SH-SY5Y (cell line): Measurements from ENCODE around the gene ARHGAP42.

Experiments
- GATA2 ChIP-seq: IDR thresholded peaks from 2 replicates; pipeline ENCODE4 v1.6.1; 2011; ENCODE audit warnings: mild to moderate bottlenecking, low read depth, low read length
- GATA3 ChIP-seq: IDR thresholded peaks from 2 replicates; pipeline ENCODE4 v1.6.1; 2011; ENCODE audit warnings: low read depth, mild to moderate bottlenecking, low read length, moderate library complexity

ARHGAP42 gene

DNA sequence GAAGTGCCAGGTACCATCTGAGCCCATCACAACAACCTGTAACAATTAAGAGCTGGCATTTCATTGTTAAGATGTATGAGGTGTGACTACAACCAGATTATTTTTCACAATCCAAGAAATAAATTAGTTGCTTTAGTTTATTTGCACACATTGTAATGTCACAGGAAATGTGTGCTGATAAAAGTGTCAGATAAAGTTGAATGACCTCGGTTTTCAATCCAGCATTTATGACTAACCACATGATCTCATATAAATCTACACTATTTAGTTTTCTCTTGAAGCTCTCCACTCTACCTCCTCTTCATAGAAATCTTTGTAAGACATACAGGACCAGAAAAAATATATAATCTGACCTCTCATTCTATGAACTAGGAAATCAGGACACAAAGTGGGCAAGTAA lies 276.3 kb downstream of the ARHGAP42 start:
- TF ChIP-seq GATA2 (no peak), GATA3 (no peak)

DNA sequence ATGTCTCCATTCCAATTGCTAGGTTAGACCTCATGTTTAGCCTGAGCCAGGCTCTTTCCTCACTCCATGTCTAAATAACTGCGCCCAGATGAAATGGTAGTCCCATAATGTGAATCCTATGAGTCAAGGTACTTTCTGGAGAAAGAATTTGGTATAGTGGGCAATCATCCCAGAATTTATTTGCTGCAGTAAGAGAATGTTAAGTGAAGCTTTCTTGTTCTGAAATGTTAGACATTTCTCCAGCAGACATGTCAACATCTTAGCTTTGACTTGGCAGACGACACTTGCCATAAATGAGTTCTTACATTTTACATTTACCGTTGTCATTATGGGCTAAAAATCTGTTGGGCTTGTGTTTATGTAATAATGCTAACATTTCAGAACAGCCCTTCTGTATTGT lies 277.3 kb downstream of the ARHGAP42 start:
- TF ChIP-seq GATA2 (no peak), GATA3 (no peak)

DNA sequence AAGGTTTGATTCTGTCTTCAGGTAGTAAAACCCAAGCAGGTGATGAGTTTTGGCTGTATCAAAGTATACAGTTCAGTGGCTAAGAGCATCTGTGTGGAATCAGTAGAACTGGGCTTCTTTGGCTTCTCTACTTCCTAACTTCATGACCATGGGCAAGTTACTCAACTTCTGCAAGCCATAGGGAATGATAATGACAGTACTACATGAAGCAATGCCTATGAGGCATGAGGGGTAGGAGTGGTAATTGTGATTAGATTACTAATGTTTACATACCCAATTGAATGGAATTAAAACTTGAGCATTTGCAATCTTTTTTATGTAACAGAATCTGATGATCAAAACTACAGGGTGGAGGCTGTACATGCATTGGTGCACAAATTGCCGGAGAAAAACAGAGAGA lies 278.3 kb downstream of the ARHGAP42 start:
- TF ChIP-seq GATA2 (no peak), GATA3 (no peak)

DNA sequence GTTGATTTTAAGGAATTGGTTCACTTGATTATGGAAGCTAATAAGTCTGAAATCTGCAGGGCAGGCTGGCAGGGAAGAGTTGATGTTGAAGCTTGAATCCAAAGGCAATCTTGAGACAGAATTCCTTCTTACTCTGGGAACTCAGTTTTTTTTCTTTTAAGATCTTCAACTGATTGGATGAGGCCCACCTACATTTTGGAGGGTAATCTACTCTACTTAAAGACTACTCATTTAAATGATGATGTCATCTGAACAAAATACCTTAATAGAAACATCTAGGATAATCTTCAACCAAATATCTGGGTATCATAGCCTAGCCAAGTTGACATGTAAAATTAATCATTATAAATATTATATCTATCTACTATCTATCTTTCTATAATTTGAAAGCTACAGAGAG lies 279.3 kb downstream of the ARHGAP42 start:
- TF ChIP-seq GATA2, result no peak
- TF ChIP-seq GATA3, result no peak

DNA sequence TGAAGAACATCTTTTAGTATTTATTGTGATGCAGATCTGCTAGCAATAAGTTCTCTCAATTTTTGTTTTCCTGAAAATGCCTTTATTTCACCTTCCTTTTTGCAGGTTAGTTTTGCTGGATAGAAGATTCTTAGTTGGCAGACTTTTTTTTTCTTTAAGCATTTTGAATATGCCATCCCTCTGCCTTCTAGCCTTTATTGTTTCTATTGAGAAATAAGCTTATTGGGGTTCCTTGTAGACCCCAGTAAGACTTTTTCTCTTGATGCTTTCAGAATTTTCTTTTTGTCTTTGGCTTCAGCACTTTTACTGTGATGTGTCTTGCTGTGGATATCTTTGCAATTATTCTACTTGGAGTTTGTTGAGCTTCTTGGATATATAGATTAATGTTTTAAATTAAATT lies 281.9 kb downstream of the ARHGAP42 start:
- TF ChIP-seq GATA3 (no peak), GATA2 (no peak)

DNA sequence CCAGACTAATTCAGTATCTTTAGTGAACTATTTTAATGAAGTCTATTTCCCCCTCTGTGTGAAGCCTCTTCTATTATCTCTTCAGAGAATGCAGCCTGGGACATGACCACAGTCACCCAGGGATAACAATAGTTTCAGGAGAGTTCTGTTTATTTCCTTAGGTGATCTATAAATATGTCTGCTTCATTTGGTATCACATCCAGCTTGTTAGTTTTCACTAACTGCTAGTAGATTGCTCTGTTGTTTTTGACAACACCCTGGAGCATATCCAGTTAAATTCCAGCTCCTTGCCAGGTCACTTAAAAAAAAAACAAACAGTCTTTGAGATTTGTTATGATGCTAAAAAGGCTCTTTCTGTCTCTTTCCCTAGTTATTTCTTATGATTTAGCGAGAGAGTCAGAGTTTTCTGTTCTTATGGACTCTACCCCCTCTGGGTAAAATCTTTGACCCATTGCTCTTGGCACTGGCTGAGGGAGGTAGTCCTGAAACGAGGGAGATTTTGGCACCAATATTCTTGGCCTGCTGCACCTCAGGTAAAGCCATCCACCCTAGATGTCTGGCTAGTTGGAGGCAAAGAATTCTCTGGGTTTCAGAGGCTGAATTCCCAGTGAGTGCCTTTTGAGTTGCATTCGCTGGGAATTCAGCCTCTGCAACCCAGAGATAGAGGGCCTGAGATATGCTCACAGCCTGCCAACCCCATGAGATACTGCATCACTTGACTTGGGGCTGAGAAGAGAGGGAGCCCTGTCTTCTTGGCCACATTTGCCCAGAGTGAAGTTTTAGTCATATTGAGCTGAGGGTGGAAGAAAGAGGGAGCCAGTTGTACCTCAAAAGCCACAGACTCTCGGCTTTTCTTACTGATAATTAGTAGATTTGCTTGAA lies 283.4 kb downstream of the ARHGAP42 start:
- TF ChIP-seq GATA2 (no peak), GATA3 (no peak)

DNA sequence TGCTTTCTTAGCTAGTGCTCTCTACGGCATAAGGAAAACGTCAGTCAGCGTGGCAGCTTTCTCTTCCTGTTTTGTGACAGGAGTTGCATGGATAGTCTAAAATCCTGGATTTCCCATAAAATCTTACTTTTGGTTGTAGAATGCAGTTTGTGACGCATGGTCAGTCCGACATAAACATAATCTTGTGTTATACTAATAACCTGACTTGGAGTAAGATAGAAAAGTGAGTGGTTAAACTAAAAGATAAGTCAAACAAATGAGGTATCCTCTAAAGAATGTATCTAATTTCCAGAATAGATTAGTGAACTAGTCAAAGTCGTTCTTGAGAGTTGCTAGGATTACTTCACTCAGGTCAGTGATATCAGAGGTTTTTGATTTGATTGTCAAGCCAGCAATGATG lies 285.0 kb downstream of the ARHGAP42 start:
- TF ChIP-seq GATA3, result no peak
- no peak for TF ChIP-seq GATA2

DNA sequence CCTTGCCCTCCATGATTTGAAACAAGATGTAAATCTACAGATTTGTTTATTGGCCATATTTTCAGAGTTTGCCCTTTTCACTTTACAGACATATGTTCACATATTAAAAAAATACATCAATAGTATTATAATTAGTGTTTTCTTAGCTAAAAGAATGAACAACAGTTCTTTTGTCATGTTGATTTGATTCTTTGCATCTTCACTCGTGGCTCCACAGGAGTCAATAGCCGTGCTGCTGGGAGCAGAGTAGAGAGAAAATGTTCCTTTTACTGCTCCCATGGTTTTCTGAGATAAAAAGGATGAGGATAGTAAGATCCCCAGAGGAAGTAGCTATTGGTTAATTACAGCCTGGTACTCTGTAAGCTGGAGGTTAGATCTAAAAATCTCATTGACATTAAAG lies 291.4 kb downstream of the ARHGAP42 start:
- TF ChIP-seq GATA3 (no peak), GATA2 (no peak)

DNA sequence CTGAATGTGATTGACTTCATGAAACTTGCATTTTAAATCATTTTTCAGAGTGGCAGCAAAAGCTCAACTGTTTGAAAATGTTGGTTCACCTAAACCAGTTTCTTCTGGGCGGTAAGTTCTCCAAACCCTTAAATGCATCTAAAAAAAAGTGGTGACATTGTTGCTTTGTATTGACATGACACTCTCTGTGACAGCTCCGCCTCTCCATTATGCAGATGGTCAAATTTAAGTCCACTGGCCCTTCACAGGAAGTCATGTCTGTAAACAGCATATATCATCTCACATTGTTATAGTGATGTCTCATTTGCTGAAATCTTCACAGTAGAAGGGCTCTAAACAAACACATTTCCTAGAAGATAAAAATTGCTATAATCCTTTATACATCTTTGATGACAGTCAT lies 291.9 kb downstream of the ARHGAP42 start:
- TF ChIP-seq GATA2 (no peak), GATA3 (no peak)

DNA sequence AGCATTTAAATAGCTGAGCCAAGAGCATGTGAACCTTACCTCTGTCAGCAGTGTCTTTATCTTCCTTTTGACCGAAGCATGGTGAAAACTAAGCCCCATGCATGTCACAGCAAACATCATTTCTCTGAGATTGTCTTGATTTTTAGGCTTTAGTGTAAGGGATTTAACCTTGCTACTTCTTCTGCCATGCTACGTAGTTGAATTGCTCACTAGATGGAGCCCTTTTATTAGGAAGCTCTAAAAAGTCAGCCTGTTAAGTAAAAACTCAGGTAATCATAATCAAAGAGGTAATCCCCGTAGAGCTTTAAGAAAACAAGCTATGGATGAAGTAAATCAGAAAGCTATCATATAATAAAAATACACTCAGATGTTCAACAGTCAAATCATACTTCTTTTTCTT lies 293.1 kb downstream of the ARHGAP42 start:
- TF ChIP-seq GATA2 (no peak), GATA3 (no peak)

DNA sequence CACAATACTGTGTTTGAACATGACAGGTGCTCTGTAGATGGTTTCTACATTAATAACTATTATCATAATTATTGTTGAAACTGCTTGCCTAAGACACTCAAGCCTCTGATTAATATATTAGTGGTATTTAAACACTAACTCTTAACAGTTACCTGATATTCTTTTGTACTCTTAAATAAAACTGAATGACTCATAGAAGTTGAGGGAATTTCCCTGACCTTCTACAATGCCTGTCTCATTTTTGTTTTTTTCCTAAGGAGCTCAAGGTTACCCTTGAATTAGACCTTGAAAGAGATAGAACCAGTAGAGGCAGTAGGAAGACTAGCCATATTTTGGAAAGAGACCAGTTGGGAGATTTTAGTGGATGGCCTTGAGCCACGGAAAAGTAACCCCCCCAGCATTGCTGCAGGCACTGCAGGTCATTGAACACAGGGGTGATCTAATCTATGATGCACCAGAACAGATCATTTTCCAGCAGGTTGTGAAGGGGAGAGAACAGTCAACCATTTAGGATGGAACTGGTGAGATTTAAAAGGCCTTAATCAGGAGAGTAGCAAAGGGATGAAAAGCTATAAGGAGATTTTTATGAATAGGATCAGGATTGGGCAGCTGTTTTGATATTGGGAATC lies 294.2 kb downstream of the ARHGAP42 start:
- TF ChIP-seq GATA3 (no peak), GATA2 (no peak)

DNA sequence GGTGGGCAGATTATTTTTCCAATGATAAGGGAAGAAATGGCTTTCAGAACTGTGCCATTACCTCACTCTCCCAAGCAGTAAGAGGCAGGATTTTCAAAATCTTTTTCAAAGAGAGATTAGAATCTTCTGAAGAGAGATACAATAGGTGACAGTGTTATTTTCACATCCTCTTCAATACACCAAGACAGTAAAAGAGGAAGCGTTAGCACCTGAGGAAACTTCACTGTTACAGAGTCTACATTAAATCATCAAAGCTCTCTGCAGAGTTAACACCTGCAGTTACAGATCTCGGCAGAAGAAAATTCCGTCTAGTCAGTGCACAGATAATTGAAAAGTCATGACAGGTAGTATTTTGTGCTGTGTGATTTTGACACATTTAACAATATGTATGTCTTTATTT lies 297.6 kb downstream of the ARHGAP42 start:
- TF ChIP-seq GATA3, result no peak
- TF ChIP-seq GATA2, result no peak

DNA sequence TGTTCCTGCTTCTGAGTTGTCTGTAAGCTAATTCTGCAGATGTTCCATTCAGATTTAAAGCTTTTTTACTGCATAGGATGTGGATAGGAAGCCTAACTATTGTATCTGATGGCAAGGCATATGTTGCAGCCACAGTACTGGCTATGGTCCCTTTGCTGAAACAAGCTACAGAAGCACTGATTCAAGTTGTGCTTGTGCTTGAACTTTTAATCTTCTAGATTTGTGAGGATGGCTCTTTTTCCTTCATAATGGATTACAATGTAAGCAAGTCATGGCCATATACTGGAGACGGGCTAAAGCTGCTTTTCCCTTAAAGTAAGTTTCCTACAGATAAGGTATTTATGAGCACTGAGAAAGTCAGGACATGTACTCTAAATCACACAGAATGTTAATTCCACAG lies 303.8 kb downstream of the ARHGAP42 start:
- TF ChIP-seq GATA3 (no peak), GATA2 (no peak)

DNA sequence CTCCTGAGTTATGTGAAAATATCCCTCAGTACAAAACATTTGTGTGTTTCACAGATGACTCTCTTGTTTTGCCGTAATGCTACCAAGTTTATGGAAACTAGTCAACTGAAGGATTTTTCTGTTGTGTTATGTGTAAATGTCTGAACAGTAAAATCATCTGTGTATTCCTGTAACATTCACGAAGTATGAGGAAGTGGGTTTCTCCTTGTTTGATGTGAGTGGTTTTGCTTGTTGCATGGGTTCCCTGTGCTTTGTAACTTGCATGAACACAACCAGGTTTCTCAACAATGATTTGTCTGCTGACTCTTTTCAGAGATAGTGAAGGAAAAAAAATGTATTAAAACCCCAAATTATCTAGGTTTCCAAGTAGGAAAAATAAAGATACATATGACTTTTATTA lies 304.5 kb downstream of the ARHGAP42 start:
- TF ChIP-seq GATA3 (no peak), GATA2 (no peak)

DNA sequence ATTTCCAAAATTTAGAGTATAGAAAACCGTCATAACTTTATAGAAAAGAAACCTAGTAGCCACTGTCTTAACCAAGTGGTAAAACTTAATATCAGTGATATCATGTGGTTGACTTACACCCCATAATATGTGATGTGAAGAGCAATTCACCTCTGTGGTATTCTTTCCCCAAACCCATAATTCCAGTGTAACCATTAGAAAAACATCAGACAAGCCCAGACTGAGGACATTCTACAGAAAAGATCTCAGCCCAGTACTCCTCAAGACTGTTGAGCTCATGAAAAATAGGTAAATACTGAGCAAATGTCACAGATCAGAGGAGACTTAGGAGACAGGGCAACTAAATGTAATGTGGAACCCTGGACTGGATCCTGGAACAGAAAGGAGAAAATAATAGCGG lies 307.9 kb downstream of the ARHGAP42 start:
- TF ChIP-seq GATA3 (no peak), GATA2 (no peak)

DNA sequence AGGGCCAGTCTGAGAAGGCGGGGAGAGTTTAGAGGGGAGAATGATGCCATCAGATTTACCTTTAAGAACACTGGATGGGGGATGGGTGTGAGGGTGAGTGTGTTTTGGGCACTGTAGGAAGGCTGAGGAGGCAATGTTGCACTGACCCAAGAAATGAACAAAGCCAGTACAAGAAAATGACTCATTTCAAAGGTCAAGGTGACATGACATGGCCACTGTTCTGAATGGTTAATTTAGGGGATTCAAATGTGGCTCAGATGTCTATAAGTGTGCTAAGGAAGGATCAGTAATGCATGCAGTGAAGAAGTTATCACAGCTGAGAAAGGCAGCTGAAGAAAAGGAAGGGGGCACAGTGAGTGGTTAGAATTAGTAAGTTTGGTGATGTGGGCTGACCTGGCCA lies 312.7 kb downstream of the ARHGAP42 start:
- no peak for TF ChIP-seq GATA2
- no peak for TF ChIP-seq GATA3
